GM12891 (cell line): Measurements from ENCODE around the gene CACNA1A.

Experiments used
- PAX5 ChIP-seq: IDR thresholded peaks from 2 replicates; pipeline ENCODE4 v1.6.1; 2011; ENCODE audit warnings: low read length, moderate library complexity, mild to moderate bottlenecking; ENCODE audit not compliant: insufficient read depth, severe bottlenecking
- POLR2A ChIP-seq: IDR thresholded peaks from 2 replicates; pipeline ENCODE4 v1.6.1; 2011; ENCODE audit warnings: low read depth, low read length, control low read depth
- POLR2AphosphoS5 ChIP-seq: IDR thresholded peaks from 2 replicates; pipeline ENCODE4 v1.6.1; 2011; ENCODE audit warnings: low read depth, low read length, control low read depth
- POU2F2 ChIP-seq: IDR thresholded peaks from 2 replicates; pipeline ENCODE4 v1.6.1; 2011; ENCODE audit warnings: low read depth, mild to moderate bottlenecking, control low read depth, low read length, moderate library complexity
- SPI1 ChIP-seq: IDR thresholded peaks from 2 replicates; pipeline ENCODE4 v1.6.1; 2011; ENCODE audit warnings: low read depth, low read length, control low read depth
- TAF1 ChIP-seq: IDR thresholded peaks from 2 replicates; pipeline ENCODE4 v1.6.1; 2011; ENCODE audit warnings: low read depth, low read length, control low read depth

DNA sequence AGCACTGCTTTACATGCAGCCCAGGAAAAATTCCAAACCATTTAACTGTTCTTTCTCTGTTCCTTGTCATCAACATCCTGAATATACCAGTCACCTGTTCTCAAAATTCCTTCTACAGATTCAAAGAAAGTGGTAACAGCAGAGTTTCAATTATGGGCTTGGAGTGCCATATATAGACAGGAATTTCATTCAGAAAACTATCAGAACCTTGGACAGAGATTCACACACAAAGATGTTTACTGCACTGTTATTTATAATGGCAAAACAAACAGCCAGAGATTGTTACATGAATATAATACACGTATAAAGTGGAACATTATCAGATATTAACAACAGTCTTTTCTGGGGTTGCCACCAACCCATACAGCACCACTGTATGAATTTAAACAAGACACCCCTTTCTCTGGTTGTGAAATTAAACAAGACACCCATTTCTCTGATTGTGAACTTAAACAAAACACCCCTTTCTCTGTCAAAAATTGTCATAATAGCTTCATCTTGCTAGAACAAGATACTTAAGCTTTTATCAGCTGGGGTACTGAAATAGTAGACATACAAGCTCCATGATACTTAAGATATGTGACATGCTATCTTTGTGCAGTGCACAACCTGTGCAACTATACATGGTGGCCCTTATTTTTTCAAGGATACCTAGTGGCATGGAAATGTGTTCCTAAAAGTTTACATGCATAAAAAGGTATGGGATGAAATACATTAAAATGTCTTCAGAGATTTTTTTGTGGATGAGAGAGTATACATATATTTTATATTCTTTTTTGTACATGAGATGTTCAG is 12.6 kb downstream of the CACNA1A start:
- TF ChIP-seq POLR2A (no peak), TAF1 (no peak), POLR2AphosphoS5 (no peak), PAX5 (no peak), SPI1 (no peak), POU2F2 (no peak)
